G401.6 (cell line): ENCODE data around the gene STAT5A.

Experiments used
- FAIRE-seq: peaks from 2 replicates; lab custom pipeline; 2012; peaks lifted over from hg19 to GRCh38; lab: Jason Lieb, UNC

The STAT5A gene

DNA sequence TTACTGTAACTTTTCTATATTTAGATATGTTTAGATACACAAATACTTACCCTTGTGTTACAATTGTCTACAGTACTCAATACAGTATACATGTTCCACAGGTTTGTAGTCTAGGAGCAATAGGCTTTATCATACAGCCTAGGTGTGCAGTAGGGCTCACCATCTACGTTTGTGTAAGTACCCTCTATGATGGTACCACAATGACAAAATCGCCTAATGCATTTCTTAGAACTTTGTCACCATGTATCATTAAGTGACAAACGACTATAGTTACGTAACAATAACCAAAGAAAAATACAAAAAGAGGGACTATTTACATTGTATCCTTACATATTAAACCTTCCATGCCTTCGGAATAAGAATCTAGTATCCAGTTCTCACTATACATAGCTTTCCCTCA lies 20.1 kb upstream of the STAT5A start:
- FAIRE-seq, result peak; percentile 27

DNA sequence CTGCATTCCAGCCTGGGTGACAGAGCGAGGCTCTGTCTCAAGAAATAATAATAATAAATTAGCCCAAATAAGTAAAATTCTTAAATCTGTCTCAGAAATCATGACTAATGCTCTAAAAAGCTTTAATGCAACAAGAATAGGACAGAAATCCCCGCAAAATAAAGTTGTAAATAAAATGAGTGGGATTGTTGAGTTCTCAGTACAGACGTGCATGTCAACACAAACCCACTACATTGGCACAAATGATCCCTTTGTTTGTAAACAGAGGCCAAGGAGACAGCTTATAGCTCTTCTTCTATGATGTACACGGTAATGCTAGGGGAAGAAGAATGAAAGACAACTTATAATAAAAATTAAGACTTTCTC lies 18.1 kb upstream of the STAT5A start:
- FAIRE-seq, result no peak

DNA sequence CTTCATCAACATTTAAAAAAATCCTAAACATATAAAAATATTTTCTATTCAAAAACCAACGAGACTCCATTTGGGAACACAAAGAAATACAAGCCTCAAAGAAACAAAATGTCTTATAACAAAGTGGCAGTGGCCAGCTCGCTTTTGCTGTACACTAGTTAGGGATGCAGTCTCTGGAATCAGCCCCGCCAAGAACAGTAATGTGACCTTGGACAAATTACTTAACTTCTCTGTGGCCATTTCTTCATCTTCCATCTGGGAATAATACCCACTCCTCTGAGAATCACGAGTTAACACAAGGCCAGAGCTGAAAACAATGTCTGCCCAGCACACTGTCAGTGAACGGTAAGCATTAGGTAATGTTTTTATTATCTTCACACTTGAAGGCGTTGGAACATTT lies 17.7 kb upstream of the STAT5A start:
- no peak for FAIRE-seq

DNA sequence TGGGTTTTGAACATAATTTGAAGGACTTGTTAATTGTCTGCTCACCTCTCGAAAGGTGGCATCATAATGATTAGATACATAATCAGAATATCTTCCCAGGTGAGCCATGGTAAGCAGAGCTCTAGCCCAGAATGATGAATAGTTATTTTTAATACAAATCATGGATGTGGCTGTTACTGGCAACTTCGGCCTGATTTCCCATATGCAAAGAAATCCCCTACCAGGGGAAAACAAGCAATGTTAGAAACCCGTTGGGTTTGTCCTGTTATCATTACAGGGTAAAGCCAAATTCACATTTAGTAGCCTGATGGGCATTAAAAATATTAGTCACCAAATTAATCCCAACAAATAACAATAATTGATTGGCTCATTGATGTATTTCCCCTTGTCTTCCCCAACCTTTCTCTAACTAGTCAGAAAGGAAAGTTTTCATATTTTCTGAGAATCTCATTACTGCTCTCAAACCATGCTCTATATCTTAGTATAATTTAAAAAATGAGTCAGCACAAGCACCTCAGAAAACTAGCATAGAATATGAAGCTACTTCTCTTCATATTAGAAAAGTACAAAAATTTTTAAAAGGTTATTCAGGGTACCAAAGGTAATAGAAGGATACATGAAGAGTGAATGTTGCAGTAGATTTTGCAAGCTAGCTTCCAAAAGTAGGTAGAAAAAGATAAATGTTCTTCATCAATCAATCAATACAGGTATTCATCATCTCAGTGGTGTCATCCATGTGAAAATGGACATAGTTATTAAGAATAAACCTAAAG lies 17.1 kb upstream of the STAT5A start:
- FAIRE-seq, result no peak

DNA sequence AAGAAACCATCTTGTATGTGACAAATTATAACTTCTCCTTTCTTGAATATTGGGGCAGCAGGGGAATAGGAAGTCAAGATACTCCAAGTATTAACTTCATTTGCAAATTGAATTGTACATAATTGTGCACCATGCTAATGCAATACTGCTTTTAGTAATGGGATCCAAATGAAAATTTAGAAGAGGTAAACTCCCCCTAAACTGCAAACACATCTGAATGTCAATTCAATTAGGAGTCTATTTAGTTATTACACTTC lies 16.6 kb upstream of the STAT5A start:
- no peak for FAIRE-seq

DNA sequence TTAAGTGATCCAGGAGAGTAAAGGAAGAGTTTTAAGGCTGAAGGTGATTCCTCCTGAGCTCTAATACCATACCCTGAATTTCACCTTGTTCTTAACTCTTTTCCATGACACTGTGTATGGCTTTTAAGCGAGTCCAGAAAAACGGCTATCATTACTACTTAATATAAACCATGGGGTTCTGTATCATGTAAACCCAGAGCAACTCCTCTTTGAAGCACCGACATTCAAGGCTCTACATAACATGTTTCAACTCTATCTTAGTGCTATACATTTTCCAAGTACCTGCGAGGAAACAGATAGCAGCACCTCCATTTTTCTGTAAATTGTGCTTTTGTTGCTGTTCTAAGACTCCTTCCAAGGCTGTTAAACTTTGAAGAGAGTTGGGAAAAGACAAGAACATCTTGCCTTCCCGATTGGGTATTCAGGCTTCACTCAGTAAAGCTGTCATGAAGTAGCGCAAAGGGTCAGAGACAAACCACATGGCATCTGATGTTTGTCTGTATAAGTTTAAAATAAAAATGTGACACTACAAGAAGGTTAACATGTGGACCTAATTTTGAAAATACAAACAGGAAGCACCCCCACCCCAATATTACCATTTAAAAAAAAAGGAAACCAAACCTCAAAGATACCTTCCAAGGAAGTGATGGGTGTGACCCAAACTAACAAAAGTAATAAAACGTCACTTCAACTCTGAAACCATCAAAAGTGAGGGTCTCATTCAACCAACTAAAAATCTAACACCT lies 16.0 kb upstream of the STAT5A start:
- no peak for FAIRE-seq

DNA sequence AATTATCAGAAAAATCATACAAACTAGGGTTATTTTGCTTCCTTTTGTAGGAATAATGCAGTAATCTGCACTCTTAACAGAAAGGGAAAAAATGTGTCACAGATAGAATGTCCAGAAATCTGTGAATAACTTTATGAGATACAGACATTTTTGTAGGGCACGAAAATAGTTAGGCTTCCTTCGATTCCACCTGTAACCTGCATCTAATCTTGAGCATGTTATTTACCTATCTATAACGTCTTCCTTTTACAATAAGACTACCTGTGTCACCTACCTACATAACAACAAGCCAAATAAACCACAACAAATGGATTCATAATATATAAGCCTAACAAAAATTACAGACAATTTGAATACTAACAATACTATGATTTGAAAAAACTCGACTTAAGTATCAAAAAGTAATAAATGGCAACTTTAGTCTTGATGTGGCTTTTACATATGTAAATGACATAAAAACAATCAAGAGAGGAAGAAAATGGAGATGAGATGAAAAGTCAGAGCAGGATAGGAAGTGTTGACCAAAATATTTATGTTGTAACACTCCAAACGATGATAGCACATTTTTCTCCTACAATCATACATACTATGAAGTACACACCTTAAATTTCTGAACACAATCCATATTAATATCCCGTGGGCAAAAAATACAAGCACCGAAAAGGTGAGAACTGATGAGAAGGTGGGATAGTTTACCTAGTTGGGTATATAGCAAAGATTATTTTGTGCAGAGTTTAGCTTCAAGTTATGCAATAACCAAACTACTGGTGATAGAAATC lies 14.6 kb upstream of the STAT5A start:
- peak; percentile 23 for FAIRE-seq

DNA sequence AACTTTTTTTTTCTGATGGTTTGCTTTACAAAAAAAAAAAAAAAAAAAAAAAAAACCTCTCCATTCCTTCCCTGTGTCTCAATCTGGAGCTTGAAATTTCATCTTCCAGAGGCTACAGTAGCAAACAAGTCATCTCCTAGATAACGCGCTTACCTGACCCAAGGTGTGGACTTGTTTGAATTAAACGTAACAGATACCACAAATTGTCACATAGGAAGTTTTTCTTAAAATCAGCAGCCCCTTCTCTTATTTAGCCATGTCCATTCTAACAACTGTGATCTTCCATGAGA lies 14.1 kb upstream of the STAT5A start:
- no peak for FAIRE-seq

DNA sequence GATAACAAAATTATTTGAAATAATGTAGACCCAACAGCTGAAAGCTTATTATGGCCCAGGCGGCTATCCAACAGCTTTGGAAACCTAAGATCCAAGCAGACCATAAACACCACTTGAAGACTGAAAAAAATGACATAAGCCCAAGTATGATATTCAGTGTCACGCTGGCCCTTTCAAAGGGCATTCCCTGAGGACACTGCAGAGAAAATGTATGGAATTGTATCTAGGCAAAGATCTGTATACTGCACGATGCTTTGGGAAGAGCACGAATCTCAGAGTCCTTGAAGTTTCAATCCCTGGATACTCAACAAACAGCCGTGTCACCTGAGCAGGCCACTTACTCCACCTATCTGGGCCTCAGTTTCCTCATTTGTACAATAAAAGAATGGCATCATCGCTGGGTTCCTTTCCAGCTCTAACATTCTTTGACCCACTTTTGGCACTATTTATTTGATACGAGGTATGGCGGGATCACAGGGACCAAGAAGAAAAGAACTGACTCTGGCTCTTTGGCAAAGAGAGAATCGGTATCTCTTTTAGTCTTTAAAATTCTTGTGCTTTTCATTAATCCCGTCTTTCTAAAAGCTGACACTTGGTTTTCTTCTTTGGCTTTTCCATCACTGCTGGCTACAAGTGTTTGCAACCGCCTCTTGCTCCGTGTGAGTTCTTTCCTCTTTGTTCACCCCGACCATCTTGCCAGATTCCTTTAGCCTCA lies 13.3 kb upstream of the STAT5A start:
- FAIRE-seq, result no peak

DNA sequence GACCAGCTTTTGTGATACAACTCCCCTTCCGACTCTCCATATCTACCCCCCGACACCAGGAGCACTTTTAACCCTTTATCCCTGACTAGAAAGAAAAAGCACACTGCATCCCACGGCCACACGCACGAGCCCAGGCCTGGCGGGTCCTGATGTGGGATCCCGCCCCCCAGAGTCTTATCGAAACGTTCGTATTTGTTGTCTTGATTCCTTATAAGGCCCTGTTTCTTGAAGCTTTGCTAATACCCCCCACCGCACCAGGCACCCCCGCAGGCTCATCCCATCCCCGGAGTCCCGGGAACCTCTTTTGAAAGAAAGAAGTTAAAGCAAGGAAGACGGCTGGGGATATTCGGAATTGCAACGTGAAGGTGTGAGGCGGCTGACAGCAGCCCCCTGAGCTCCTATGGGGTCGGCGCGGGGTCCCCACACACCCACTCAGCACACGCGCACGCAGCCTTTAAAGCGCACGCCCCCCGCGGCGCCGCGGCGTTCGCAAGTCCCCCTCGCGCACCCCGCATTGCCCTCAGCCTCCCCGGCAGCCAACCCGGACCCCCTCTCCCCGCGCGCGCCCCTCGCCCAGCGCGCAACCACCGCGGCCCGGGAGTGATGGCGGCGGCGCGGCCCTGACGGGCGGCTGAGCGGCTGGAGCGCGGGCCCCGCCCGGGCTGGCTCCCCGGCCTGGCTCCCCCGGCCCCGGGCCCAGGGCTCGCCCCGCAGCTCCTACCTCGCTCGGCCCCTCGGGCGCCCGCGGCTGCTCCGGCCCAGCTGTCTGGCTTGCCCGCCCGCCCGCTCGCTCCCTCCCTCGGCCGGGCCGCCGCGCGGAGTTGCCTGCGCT lies 12.6 kb upstream of the STAT5A start:
- no peak for FAIRE-seq

DNA sequence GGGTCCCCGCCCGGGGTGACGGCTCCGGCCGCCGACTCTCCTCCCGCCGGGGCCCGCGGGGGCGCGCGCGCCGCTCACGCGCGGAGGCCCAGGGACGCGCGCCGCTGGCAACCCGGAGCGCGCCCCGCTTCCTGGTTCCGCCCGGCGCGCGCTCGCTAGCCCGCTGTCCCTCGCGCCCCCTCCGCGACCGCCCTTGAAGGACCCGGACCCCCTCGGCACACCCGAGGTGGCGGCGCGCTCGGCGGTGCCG lies 12.0 kb upstream of the STAT5A start, which contains the start of gene STAT5B:
Gene STAT5B, minus strand, starts transcription at position 33 of the 250 bp plus-strand sequence. CDS start 44,264 bp downstream, outside the sequence.
- no peak for FAIRE-seq

DNA sequence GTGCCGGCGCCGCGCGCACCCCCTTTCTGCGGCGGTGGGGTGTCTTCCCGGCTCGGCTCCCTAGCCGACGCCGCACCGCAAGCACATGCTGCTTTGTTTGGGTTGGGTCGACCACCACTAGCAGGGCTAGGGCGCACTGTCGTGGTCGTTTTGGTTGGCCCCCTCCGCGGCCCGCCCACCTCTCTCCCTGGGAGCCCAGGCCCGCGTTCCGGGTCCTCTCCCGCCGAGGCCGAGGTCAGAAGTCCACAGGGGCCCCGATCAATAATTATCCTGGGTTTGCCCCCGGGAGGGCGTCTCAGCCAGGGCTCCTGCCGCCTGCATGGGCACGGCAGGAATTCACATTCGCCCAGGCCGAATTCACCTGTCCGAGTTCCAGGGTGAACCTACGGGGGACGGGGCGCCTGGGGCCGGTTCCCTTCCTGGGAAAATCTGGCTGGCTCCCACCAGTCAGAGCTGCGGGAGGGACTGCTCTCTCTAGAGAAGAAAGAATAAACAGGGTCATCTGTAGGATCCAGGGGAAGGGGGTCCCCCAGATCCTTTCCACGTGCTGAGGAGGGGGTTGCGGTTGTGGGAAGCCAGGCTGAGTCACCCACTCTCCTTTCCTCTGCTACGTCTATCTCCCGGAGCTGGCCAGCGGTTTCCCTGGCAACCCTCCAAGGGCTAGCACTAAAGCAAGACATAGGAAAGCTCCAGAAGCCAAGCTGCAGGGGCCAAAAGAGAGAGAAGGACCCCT lies 11.5 kb upstream of the STAT5A start:
- no peak for FAIRE-seq

DNA sequence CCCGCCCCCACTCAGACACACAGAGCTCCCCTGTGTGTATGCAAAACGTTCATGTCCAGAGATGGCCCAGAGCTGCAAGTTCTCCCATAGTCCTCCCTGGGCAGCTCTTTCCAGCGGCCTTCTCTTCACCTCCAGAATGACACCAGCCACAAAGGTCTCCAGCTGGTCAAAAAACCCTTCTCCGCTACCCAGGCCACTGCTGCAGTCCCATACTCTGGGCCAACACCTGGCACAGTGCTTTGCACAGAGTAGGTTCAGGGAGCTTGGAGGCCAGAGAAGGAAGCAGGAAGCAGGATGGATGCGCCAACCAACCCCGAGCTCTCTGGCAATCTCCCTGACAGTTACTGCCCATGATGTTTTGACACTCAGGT lies 11.0 kb upstream of the STAT5A start:
- no peak for FAIRE-seq

DNA sequence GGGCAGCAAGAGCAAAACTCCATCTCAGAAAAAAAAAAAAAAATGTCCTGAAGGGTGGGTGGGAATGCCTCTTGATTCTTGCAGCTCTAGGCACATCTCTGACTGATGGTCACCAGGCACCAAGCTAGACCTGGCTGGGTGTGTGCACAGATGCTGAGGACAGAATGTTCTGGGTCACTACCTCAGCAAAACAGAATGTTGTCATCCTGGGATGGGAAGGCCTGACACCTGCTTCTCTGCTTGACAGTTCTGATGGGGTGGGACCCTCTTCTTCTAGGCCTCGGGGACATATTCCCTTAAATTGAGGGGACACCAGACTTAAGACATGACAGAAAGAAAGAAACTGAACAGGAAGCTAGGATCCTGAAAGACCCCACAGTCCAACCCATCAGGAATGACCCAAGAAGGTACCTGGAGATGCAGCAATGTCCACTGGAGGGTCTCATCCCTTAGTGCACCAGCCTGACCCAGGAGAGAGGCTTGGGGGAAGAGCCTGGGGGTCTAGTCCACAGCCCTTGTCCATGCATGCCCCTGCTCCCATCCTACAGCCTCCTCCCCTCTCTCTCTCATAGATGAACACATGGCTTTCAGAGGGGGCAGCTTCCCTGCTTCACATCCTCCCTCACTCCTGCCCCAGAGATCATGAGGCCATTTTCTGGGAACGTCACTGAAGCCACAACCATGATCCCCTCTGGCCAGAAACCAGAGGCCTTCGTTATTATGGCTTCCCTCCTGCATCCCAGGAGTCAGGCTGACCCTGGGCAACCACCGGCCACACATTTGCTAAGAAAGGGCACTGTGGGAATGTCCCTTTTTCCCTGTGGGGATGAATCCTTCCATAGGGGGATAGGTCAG lies 8.3 kb upstream of the STAT5A start:
- no peak for FAIRE-seq

DNA sequence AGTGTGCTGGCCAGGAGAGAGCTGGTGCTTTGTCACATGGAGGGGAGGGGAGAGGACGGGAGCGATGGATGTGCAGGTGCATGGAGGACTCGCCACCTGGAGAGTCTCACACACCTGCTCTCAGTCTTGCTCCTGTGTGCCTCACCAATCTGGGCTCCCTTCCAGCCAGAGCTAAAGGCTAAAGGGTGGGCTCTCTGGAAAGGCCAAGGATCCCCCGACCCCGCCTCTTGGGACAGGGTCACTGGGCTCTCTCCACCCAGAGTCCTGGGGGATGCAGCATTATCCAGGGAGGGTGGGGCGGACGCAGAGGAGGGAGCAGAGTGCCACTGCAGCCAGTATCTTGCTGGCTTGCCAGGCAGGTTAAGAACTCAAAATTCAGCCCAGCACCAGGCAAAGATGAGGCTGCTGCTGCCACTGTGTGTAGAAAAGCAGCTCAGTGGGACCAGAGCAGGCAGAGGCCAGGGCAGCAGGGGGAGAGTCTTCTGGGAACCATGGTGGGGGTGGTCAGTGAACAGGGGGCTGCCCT lies 6.7 kb upstream of the STAT5A start:
- FAIRE-seq, result no peak

DNA sequence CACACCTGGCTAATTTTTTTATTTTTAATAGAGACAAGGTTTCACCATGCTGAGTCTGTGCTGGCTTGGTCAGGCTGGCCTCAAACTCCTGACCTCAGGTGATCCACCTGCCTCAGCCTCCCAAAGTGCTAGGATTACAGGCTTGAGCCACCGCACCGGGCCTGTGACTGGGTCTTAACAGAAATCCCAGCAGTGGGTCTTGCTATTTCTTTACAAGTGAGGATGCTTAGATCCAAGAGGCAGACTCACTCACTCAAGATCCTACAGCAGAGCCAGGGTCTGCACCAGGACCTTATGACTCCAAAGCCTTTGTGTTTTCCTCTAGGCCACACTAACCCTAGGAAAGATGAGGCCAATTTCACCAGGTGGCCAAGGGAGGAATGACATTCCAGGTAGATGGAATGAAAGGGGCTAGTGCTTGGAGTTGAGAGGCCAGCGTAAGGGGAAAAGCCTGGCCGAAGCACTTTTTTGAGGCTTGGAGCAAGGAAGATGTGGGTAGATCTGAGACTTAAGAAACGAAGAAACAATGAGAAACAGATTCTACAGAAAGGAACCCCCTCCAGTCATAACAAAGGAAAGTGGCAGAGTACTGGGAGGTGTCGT lies 5.7 kb upstream of the STAT5A start:
- no peak for FAIRE-seq

DNA sequence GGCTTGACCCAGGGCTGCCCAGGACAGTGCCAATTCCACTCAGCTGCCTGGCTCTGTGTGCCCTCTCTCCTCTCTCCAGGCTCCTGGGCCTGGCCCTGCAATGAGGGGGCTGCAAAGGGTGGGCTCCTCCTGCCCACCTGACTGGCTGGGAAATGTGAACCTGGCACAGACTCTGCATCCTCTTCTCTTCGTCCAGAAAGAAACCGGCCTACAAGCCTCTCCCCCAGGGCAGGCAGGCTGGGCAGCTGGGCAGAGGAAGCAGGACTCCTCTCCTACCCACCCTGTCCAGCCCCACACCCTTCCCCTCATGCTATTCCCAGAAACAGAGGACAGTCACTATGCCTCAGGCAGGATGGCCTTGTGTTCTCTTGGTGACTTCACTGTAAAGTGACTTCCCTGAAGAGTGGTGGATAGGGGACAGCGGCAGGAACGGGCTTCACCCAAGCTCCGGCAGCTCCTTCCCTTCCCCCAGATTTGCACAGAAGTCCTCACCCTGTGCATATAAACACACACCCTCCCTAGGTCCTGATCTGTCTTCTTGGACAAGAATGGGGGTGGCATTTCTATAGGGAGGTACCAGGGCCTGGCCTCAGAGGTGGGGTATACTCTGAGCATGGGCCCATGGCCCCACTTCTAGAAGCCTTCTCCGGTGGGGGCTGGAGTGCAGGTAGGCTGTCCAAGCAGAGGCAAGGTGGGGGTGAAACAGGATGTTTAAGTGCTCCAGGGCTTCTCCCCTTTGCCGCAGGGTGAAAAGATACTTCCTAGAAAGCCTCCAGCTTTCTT lies 4.9 kb upstream of the STAT5A start:
- no peak for FAIRE-seq

DNA sequence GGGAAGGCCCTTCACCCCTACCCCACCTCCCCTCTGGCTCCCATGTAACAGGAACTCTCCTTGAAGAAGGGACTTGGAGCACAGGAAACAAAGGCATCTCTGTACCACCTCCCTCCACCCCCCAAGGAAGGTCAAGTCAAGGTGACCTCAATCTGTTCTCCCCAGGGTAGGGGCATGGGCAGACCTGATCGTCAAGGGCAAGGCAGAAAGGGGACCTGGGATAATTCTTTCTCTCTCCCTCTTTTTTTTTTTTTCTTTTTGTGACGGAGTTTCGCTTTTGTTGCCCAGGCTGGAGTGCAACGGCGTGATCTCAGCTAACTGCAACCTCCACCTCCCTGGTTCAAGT lies 4.3 kb upstream of the STAT5A start:
- no peak for FAIRE-seq

DNA sequence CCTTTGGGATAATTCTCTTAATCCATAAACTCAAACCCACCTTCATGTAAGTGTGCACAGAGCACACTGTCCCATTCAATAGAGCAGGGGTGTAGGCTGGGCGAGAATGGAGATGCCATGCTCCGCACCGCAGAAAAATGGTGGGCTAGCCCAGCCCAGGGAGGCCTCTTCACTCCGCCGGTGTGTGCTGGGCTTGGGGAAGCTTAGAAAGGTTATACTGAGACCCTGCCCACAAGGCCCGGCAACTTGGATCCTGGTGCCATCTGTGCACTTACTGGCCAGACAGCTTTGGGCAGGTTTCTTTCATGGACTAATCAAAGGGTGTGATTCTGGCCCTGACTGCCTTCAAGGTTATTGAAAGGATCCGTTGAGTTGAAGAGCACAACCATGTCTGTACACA lies 3.7 kb upstream of the STAT5A start:
- FAIRE-seq, result no peak
